ENCODE results near the gene PSMB11. TPM values are rescaled to one million over a fixed set of nuclear protein-coding genes. Genes with fewer than 3 reads are reported as not detected.

Gene PSMB11
- polyA plus RNA-seq, 1 donor from 2014 or later, result not detected

GRCh38 chr14:23045419-23046357 lies 3.7 kb downstream of the PSMB11 start:
- peaks cover 1% of the 10 kb centered on the region for H3K36me3 Mint-ChIP-seq
- no peak overlapping the region for H3K4me3 Mint-ChIP-seq
- peaks cover 2% of the 10 kb centered on the region for H3K27me3 Mint-ChIP-seq
- H3K4me1 Mint-ChIP-seq, result no peaks in the 10 kb centered on the region
- no peak overlapping the region for H3K27ac Mint-ChIP-seq
- H3K9me3 Mint-ChIP-seq, result no peaks in the 10 kb centered on the region

GRCh38 chr14:23047034-23047634 lies 5.1 kb downstream of the PSMB11 start:
- Mint-ChIP-seq H3K27ac (no peak overlapping the region), H3K36me3 (peaks cover 1% of the 10 kb centered on the region), H3K9me3 (no peaks in the 10 kb centered on the region), H3K4me3 (no peak overlapping the region), H3K4me1 (no peaks in the 10 kb centered on the region), H3K27me3 (peaks cover 2% of the 10 kb centered on the region)

- no peak overlapping the region for H3K27ac Mint-ChIP-seq
- H3K27me3 Mint-ChIP-seq, result peaks cover 2% of the 10 kb centered on the region
- no peaks in the 10 kb centered on the region for H3K4me1 Mint-ChIP-seq
- no peaks in the 10 kb centered on the region for H3K9me3 Mint-ChIP-seq
- peaks cover 1% of the 10 kb centered on the region for H3K36me3 Mint-ChIP-seq
- no peak overlapping the region for H3K4me3 Mint-ChIP-seq
Observed at GRCh38 chr14:23047751-23048693, 6.0 kb downstream of the PSMB11 start.

- Mint-ChIP-seq H3K9me3 (no peaks in the 10 kb centered on the region), H3K27ac (no peak overlapping the region), H3K27me3 (peaks cover 2% of the 10 kb centered on the region), H3K4me1 (no peaks in the 10 kb centered on the region), H3K36me3 (peaks cover 1% of the 10 kb centered on the region), H3K4me3 (no peak overlapping the region)
Observed at GRCh38 chr14:23049011-23049410, 7.0 kb downstream of the PSMB11 start.

- Mint-ChIP-seq H3K27me3 (peaks cover 6% of the 10 kb centered on the region), H3K4me3 (no peak overlapping the region), H3K27ac (no peak overlapping the region), H3K9me3 (no peaks in the 10 kb centered on the region), H3K36me3 (peaks cover 1% of the 10 kb centered on the region), H3K4me1 (peaks cover 0 to 4% (median 4%) of the 10 kb centered on the region in 3 donors)
Observed at GRCh38 chr14:23051141-23052057, 9.4 kb downstream of the PSMB11 start.

- Mint-ChIP-seq H3K4me1 (peaks cover 0 to 9% (median 6%) of the 10 kb centered on the region in 3 donors), H3K27me3 (peaks cover 7% of the 10 kb centered on the region), H3K27ac (no peak overlapping the region), H3K9me3 (no peaks in the 10 kb centered on the region), H3K36me3 (peaks cover 1% of the 10 kb centered on the region), H3K4me3 (no peak overlapping the region)
Observed at GRCh38 chr14:23052182-23052623, 10.2 kb downstream of the PSMB11 start.

- H3K4me1 Mint-ChIP-seq, result peaks cover 0 to 9% (median 6%) of the 10 kb centered on the region in 3 donors
- no peaks in the 10 kb centered on the region for H3K36me3 Mint-ChIP-seq
- H3K27me3 Mint-ChIP-seq, result peaks cover 5% of the 10 kb centered on the region
- peak overlapping the region in 1 of 3 donors; percentile 76 for H3K27ac Mint-ChIP-seq
- H3K4me3 Mint-ChIP-seq, result no peak overlapping the region
- no peaks in the 10 kb centered on the region for H3K9me3 Mint-ChIP-seq
Observed at GRCh38 chr14:23052671-23053070, 10.7 kb downstream of the PSMB11 start.

- H3K36me3 Mint-ChIP-seq, result peaks cover 2% of the 10 kb centered on the region
- H3K9me3 Mint-ChIP-seq, result no peaks in the 10 kb centered on the region
- peaks cover 5 to 13% (median 8%) of the 10 kb centered on the region in 3 donors for H3K4me1 Mint-ChIP-seq
- peaks cover 5% of the 10 kb centered on the region for H3K27me3 Mint-ChIP-seq
- no peak overlapping the region for H3K27ac Mint-ChIP-seq
- H3K4me3 Mint-ChIP-seq, result peak overlapping the region in 1 of 4 donors; percentile 35
Observed at GRCh38 chr14:23053426-23053825, 11.4 kb downstream of the PSMB11 start.

- Mint-ChIP-seq H3K4me1 (peaks cover 5 to 13% (median 8%) of the 10 kb centered on the region in 3 donors), H3K4me3 (peak overlapping the region in 2 of 4 donors; percentile 35 to 44), H3K27ac (peak overlapping the region in 1 of 3 donors; percentile 48), H3K9me3 (no peaks in the 10 kb centered on the region), H3K27me3 (peaks cover 5% of the 10 kb centered on the region), H3K36me3 (peaks cover 3% of the 10 kb centered on the region)
Observed at GRCh38 chr14:23054000-23054811, 12.2 kb downstream of the PSMB11 start.

GRCh38 chr14:23055147-23055550 lies 13.1 kb downstream of the PSMB11 start:
- Mint-ChIP-seq H3K4me3 (peak overlapping the region in 1 of 4 donors; percentile 18), H3K4me1 (peaks cover 5 to 13% (median 8%) of the 10 kb centered on the region in 3 donors), H3K9me3 (no peaks in the 10 kb centered on the region), H3K36me3 (peaks cover 5% of the 10 kb centered on the region), H3K27me3 (peaks cover 5% of the 10 kb centered on the region), H3K27ac (no peak overlapping the region)

- Mint-ChIP-seq H3K4me3 (peak overlapping the region in 2 of 4 donors; percentile 91 to 95), H3K27ac (no peak overlapping the region), H3K36me3 (peaks cover 5% of the 10 kb centered on the region), H3K9me3 (no peaks in the 10 kb centered on the region), H3K27me3 (peaks cover 5% of the 10 kb centered on the region), H3K4me1 (peaks cover 5 to 13% (median 8%) of the 10 kb centered on the region in 3 donors)
Observed at GRCh38 chr14:23055621-23056144, 13.7 kb downstream of the PSMB11 start.

- peaks cover 5% of the 10 kb centered on the region for H3K27me3 Mint-ChIP-seq
- peaks cover 5% of the 10 kb centered on the region for H3K36me3 Mint-ChIP-seq
- H3K4me3 Mint-ChIP-seq, result peak overlapping the region; percentile 57 to 95 (median 86)
- peak overlapping the region in 2 of 3 donors; percentile 13 to 92 for H3K27ac Mint-ChIP-seq
- no peaks in the 10 kb centered on the region for H3K9me3 Mint-ChIP-seq
- peaks cover 5 to 13% (median 8%) of the 10 kb centered on the region in 3 donors for H3K4me1 Mint-ChIP-seq
Observed at GRCh38 chr14:23056145-23056955, 14.3 kb downstream of the PSMB11 start.
